ENCODE data around the gene HLA-DRB1. TPM values are rescaled to one million over a fixed set of nuclear protein-coding genes. Genes with fewer than 3 reads are reported as not detected.

The HLA-DRB1 gene
- polyA plus RNA-seq, 2 of the 4 experiments (the other 2 are of a cell fraction) = not detected

- ATAC-seq = no peak
- 0% methylated on average over 3 of the region's 3 CpGs for WGBS (ENCODE audit: missing lambda C conversion rate)
- no peaks in the 10 kb centered on the region for H3K4me1 ChIP-seq
- H3K9me3 ChIP-seq = no peaks in the 10 kb centered on the region
- H3K27ac ChIP-seq = no peak overlapping the region
- no peak overlapping the region for H3K4me3 ChIP-seq
- CTCF ChIA-PET = no interaction called here
- POLR2A ChIA-PET = no interaction called here
- FAIRE-seq = no peak
- TF ChIP-seq USF2 (IDR thresholded peaks at IDR 0.05) (no peak), HOXB5 (CRISPR knock-in tag; IDR thresholded peaks at IDR 0.05) (no peak), CHD4 (IDR thresholded peaks at IDR 0.05; ENCODE audit: borderline replicate concordance) (no peak), RAD21 (conservative IDR thresholded peaks at IDR 0.05 in 1 of 2, IDR thresholded peaks at IDR 0.05 in 1 of 2) (no peak), FOSB (CRISPR knock-in tag; IDR thresholded peaks at IDR 0.05) (no peak), KDM1A (IDR thresholded peaks at IDR 0.05; ENCODE audit: low read depth) (no peak), NPAS2 (CRISPR knock-in tag; IDR thresholded peaks at IDR 0.05; ENCODE audit: borderline replicate concordance) (no peak), RCOR1 (IDR thresholded peaks at IDR 0.05; ENCODE audit: low read depth, low read length) (no peak), ZC3H11A (IDR thresholded peaks at IDR 0.05) (no peak), HOXB13 (CRISPR knock-in tag; IDR thresholded peaks at IDR 0.05; ENCODE audit: low read depth) (no peak), CBX8 (IDR thresholded peaks at IDR 0.05) (no peak), E2F6 (IDR thresholded peaks at IDR 0.05; ENCODE audit: borderline replicate concordance, low read depth) (no peak), MAX (IDR thresholded peaks at IDR 0.05) (no peak), EHMT2 (IDR thresholded peaks at IDR 0.05; ENCODE audit: low read depth) (no peak), POLR2A (IDR thresholded peaks at IDR 0.05; ENCODE audit: low read length) (no peak), MAZ (IDR thresholded peaks at IDR 0.05; ENCODE audit: borderline replicate concordance, low read depth, low read length) (no peak), CEBPB (IDR thresholded peaks at IDR 0.05) (no peak)
- no peak for DNase-seq (ENCODE audit: low read depth in 1 of 2, low spot score in 1 of 2)
- H3K4me2 ChIP-seq = no peak overlapping the region
Observed at GRCh38 chr6:32603888-32604287, 14.2 kb upstream of the HLA-DRB1 start.

GRCh38 chr6:32603222-32603621, 13.6 kb upstream of the HLA-DRB1 start:
- no peak overlapping the region for H3K4me2 ChIP-seq
- POLR2A ChIA-PET = no interaction called here
- TF ChIP-seq RFX5 (IDR thresholded peaks at IDR 0.05) (no peak), BHLHE40 (IDR thresholded peaks at IDR 0.05; ENCODE audit: low read depth, low read length) (no peak), HES2 (IDR thresholded peaks at IDR 0.05) (no peak), HDAC2 (IDR thresholded peaks at IDR 0.05) (no peak), CHD2 (IDR thresholded peaks at IDR 0.05; ENCODE audit: low read length, partially characterized antibody) (no peak), ZFP36 (IDR thresholded peaks at IDR 0.05; ENCODE audit: borderline replicate concordance, partially characterized antibody) (no peak), MAFK (IDR thresholded peaks at IDR 0.05; ENCODE audit: partially characterized antibody) (no peak)
- WGBS (ENCODE audit: missing lambda C conversion rate) = 63% methylated on average over 3 of the region's 5 CpGs
- FAIRE-seq (no peak), DNase-seq (ENCODE audit: low read depth in 1 of 2, low spot score in 1 of 2) (no peak), ATAC-seq (no peak)
- H3K27ac ChIP-seq = no peak overlapping the region
- no peaks in the 10 kb centered on the region for H3K4me1 ChIP-seq
- CTCF ChIA-PET = no interaction called here
- H3K4me3 ChIP-seq = no peak overlapping the region
- H3K9me3 ChIP-seq = no peaks in the 10 kb centered on the region

GRCh38 chr6:32602383-32602782, 12.7 kb upstream of the HLA-DRB1 start:
- Histone ChIP-seq H3K27ac (no peak overlapping the region), H3K4me1 (no peaks in the 10 kb centered on the region), H3K4me2 (no peak overlapping the region), H3K4me3 (no peak overlapping the region), H3K9me3 (no peaks in the 10 kb centered on the region)
- ChIA-PET POLR2A (no interaction called here), CTCF (no interaction called here)
- 31% methylated on average over 3 of the region's 3 CpGs for WGBS (ENCODE audit: missing lambda C conversion rate)
- DNase-seq (ENCODE audit: low read depth in 1 of 2, low spot score in 1 of 2) = no peak
- no peak for ATAC-seq
- no peak for FAIRE-seq
- no peak for TF ChIP-seq CTCF (IDR thresholded peaks at IDR 0.05)
- TF ChIP-seq PHF8 (IDR thresholded peaks at IDR 0.05; ENCODE audit: borderline replicate concordance, low read depth) = no peak
- TF ChIP-seq ZC3H11A (IDR thresholded peaks at IDR 0.05) = no peak
- no peak for TF ChIP-seq SMC3 (IDR thresholded peaks at IDR 0.05)
- no peak for TF ChIP-seq JUN (IDR thresholded peaks at IDR 0.05)
- no peak for TF ChIP-seq HDAC2 (IDR thresholded peaks at IDR 0.05)
- no peak for TF ChIP-seq TFCP2L1 (CRISPR knock-in tag; IDR thresholded peaks at IDR 0.05)
- TF ChIP-seq HMGXB4 (CRISPR knock-in tag; IDR thresholded peaks at IDR 0.05; ENCODE audit: borderline replicate concordance) = no peak
- TF ChIP-seq CHD2 (IDR thresholded peaks at IDR 0.05; ENCODE audit: low read length, partially characterized antibody) = no peak
- no peak for TF ChIP-seq ZNF302 (CRISPR knock-in tag; IDR thresholded peaks at IDR 0.05)
- no peak for TF ChIP-seq HES2 (IDR thresholded peaks at IDR 0.05)

All from A549 (cell line).